CD4-positive, CD25-positive, alpha-beta regulatory T cell (primary cell): ENCODE results near the gene ABCC6. TPM values are rescaled to one million over a fixed set of nuclear protein-coding genes. Genes with fewer than 3 reads are reported as not detected.
A peak's percentile ranks its signal among the peaks of the same experiment; 100 is the strongest.
"Not testable (repeated sequence)": the region's sequence is repeated elsewhere in the genome, so short reads cannot be mapped to it uniquely, and the experiment has no call there.

ENCODE experiments used
- ATAC-seq, 2 donors: fragments of 150-1000 bp; cut with Tn5 transposase; one replicate each; pipeline ENCODE4 v1.10.0; 2021; ENCODE audit warnings: low read depth in 2 of 2, moderate number of reproducible peaks in 2 of 2, moderate library complexity in 1 of 2
- DNase-seq, 3 donors: peaks; one replicate each; pipeline versions ENCODE4 v3.0.0 to v3.0.0-alpha.2; 2012 to 2022; ENCODE audit warnings: mixed read lengths in 1 of 3
- H3K27ac ChIP-seq: one replicate; pipeline ENCODE4 v1.7.0; 2013; ENCODE audit warnings: mild to moderate bottlenecking, low read length; ENCODE audit not compliant: insufficient read depth, poor library complexity, severe bottlenecking
- H3K27me3 ChIP-seq: one replicate; pipeline ENCODE4 v1.7.0; 2013; ENCODE audit warnings: low read length; ENCODE audit not compliant: control insufficient read depth, insufficient read depth
- H3K36me3 ChIP-seq: one replicate; pipeline ENCODE4 v1.7.0; 2013; ENCODE audit warnings: mild to moderate bottlenecking, low read length, moderate library complexity; ENCODE audit not compliant: control insufficient read depth, insufficient read depth
- H3K4me1 ChIP-seq: 2 replicates; pipeline ENCODE4 v1.7.0; 2013; ENCODE audit warnings: mild to moderate bottlenecking, low read length; ENCODE audit not compliant: insufficient read depth, control insufficient read depth, poor library complexity, severe bottlenecking
- H3K4me3 ChIP-seq: one replicate; pipeline ENCODE4 v1.7.0; 2013; ENCODE audit warnings: low read depth, mild to moderate bottlenecking, low read length, moderate library complexity
- H3K9me3 ChIP-seq, 2 experiments: 1 replicate in 1 of 2; 2 replicates in 1 of 2; pipeline ENCODE4 v1.7.0; 2013; ENCODE audit warnings: low read length in 2 of 2, mild to moderate bottlenecking in 1 of 2, moderate library complexity in 1 of 2; ENCODE audit not compliant: control insufficient read depth in 2 of 2
- H3K27ac Mint-ChIP-seq, 3 donors: one replicate each; pipeline ENCODE4 v1.8.0; 2020 to 2022; ENCODE audit warnings: mild to moderate bottlenecking in 3 of 3, mixed read lengths in 3 of 3, moderate library complexity in 2 of 3
- H3K27me3 Mint-ChIP-seq: one replicate; pipeline ENCODE4 v1.8.0; 2022; ENCODE audit warnings: mild to moderate bottlenecking, mixed read lengths
- H3K36me3 Mint-ChIP-seq: one replicate; pipeline ENCODE4 v1.8.0; 2020; ENCODE audit warnings: mixed read lengths
- H3K4me1 Mint-ChIP-seq, 4 donors: one replicate each; pipeline ENCODE4 v1.8.0; 2020 to 2022; ENCODE audit warnings: mixed read lengths in 4 of 4, mild to moderate bottlenecking in 1 of 4
- H3K4me3 Mint-ChIP-seq, 4 donors: one replicate each; pipeline ENCODE4 v1.8.0; 2020 to 2022; ENCODE audit warnings: mild to moderate bottlenecking in 4 of 4, mixed read lengths in 4 of 4, moderate library complexity in 3 of 4
- H3K9me3 Mint-ChIP-seq, 7 donors: one replicate each; pipeline ENCODE4 v1.8.0; 2020 to 2022; ENCODE audit warnings: mixed read lengths in 7 of 7, mild to moderate bottlenecking in 3 of 7, moderate library complexity in 2 of 7
- polyA plus RNA-seq, 4 donors: library from polyadenylated mRNA; unstranded; fragments of 300-500 nt; fragmentation: Illumina TruSeq; gene quantifications; one replicate each; pipeline ENCODE4 v1.2.3, GENCODE V29; 2021
- total RNA-seq: library from RNA; stranded (reverse); gene quantifications from one replicate; pipeline ENCODE4 v1.2.3, GENCODE V29; 2022

ABCC6 gene
- total and polyA plus RNA-seq, 5 donors from 2014 or later, result 0.09 to 0.25 (median 0.13) TPM; not detected in 1

DNA sequence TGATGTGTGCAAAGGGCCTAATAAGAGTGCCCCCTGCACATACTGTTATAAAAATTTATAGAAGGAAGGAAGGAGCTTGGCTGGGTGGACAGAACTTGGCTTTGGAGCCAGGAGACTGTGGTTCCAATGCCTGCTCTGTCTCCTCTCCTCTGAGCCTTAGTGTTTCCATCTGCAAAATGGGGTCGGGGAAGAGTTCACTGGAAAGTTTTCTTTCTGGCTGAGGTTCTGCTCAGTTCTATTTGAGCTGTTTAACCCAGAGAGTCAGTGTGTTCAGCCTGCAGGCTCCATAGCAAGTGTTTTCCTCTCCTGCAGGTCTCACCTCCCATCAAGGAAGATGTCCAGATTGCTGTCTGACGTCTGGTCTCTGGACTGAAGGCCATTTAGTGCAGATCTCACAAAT is 17.4 kb downstream of the ABCC6 start:
- H3K27me3 Mint-ChIP-seq, result not testable (repeated sequence)

GRCh38 chr16:16204552-16204951 is 18.7 kb downstream of the ABCC6 start:
- not testable (repeated sequence) for H3K27me3 Mint-ChIP-seq, H3K36me3 Mint-ChIP-seq, ATAC-seq, H3K27me3 ChIP-seq, H3K4me3 ChIP-seq, H3K4me3 Mint-ChIP-seq, H3K36me3 ChIP-seq, H3K4me1 ChIP-seq, H3K4me1 Mint-ChIP-seq, H3K9me3 Mint-ChIP-seq, H3K9me3 ChIP-seq, H3K27ac ChIP-seq
- H3K27ac Mint-ChIP-seq, result peak overlapping the region in 1 of 3 donors; percentile 52
- peak in 1 of 3 donors; percentile 42 for DNase-seq

More for the DNA sequence above, 17.4 kb downstream of the ABCC6 start:
- not testable (repeated sequence) for H3K4me1 ChIP-seq, H3K4me3 ChIP-seq, H3K4me3 Mint-ChIP-seq, H3K36me3 ChIP-seq, H3K9me3 Mint-ChIP-seq, H3K4me1 Mint-ChIP-seq, H3K27ac ChIP-seq, DNase-seq, ATAC-seq, H3K27ac Mint-ChIP-seq, H3K9me3 ChIP-seq, H3K27me3 ChIP-seq, H3K36me3 Mint-ChIP-seq

DNA sequence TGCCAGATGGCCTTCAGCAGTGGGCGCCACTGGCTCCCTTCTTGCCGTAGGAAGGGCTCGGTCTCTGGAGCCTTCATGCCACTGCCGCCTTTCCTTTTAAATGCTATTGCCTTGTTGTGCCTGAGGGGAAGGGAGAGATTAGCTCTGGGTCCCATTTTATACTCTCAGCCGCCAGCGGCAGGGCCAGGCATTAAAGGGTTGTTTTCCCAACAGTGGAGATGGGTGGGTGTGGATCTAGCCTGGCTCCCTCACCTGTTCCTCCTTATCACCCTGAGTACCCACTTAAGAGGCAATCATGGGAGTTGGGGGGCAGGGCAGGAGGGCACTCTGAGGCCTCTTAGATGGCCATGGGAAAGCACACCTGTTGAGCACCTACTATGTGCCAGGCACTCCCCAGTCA is 19.8 kb downstream of the ABCC6 start:
- H3K27me3 ChIP-seq, H3K4me1 Mint-ChIP-seq, H3K27me3 Mint-ChIP-seq, H3K4me3 ChIP-seq, H3K9me3 Mint-ChIP-seq, H3K27ac ChIP-seq, H3K4me3 Mint-ChIP-seq, H3K27ac Mint-ChIP-seq, H3K9me3 ChIP-seq, H3K36me3 ChIP-seq, H3K4me1 ChIP-seq, ATAC-seq, DNase-seq, H3K36me3 Mint-ChIP-seq: not testable (repeated sequence)

GRCh38 chr16:16202400-16203143 is 20.7 kb downstream of the ABCC6 start:
- H3K27ac ChIP-seq, H3K27me3 Mint-ChIP-seq, H3K4me1 Mint-ChIP-seq, H3K27me3 ChIP-seq, H3K9me3 ChIP-seq, H3K36me3 Mint-ChIP-seq, H3K4me3 Mint-ChIP-seq, H3K4me3 ChIP-seq, H3K36me3 ChIP-seq, H3K4me1 ChIP-seq, H3K9me3 Mint-ChIP-seq: not testable (repeated sequence)
- ATAC-seq (peak in 1 of 2 donors; percentile 50), DNase-seq (peak; percentile 13 to 58 (median 19))
- H3K27ac Mint-ChIP-seq, result peak overlapping the region in 1 of 3 donors; percentile 26

DNA sequence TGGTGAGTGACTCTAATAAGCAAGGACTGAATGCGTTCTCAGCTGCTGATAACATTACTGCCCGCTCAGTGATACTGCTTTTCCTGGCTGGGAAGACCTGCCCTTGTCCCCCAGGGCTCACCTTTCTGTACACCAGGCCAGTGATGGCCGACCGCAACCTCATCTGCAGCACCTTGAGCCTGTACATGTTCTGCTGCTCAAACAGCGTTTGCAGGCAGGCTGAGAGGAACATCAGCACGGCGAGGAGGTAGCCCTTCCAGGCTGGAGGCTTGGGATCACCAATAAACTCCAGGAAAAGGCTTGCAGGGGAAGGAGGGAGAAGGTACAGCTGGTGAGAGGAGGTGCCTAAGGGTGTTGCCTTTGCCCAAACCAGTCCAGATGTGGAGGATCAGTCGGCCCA is 21.4 kb downstream of the ABCC6 start:
- not testable (repeated sequence) for H3K9me3 ChIP-seq, H3K36me3 ChIP-seq, H3K4me1 Mint-ChIP-seq, H3K27me3 ChIP-seq, H3K4me3 Mint-ChIP-seq, H3K36me3 Mint-ChIP-seq, H3K27me3 Mint-ChIP-seq, H3K9me3 Mint-ChIP-seq, H3K4me1 ChIP-seq, H3K27ac ChIP-seq, ATAC-seq, DNase-seq, H3K27ac Mint-ChIP-seq, H3K4me3 ChIP-seq

DNA sequence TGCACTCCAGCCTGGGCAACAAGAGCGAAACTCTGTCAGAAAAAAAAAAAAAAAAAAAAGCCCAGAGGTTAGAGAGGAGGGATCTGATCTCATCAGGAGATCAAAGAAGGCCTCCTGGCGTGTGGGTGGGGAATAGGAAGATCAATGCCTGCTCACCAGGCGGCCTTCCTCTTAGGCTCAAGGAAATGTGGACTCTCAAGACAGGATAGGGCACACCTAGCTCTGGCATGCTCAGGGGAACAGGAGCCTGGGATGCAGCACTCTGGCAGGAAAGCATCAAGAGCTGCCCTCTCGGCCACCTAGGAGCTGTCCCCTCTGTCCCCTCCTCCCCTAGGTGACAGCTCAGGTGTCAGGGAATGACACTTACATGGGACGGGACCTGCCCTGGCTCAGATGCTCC is 22.9 kb downstream of the ABCC6 start:
- not testable (repeated sequence) for H3K27ac ChIP-seq, H3K27me3 ChIP-seq, H3K27me3 Mint-ChIP-seq, H3K9me3 Mint-ChIP-seq, H3K9me3 ChIP-seq, H3K27ac Mint-ChIP-seq, ATAC-seq, DNase-seq, H3K4me1 ChIP-seq, H3K36me3 ChIP-seq, H3K4me1 Mint-ChIP-seq, H3K36me3 Mint-ChIP-seq, H3K4me3 Mint-ChIP-seq, H3K4me3 ChIP-seq

DNA sequence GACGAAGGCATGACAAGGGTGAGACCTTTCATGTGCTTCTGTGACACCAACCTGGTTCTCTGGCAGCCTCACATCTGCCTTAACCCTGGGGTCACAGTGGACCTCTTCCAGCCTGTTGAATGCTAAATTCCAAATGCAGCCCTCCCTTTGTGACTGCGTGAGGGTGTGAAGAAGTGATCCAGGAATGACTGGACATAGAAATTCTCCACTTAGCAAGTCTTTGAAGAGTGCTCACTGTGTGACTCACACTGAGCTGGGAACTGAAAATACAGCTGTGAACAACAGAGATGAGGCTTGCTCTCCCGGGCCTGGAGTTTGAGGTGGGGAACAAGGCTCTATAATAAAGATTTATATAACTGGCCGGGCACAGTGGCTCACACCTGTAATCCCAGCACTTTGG is 23.9 kb downstream of the ABCC6 start:
- not testable (repeated sequence) for H3K27ac ChIP-seq, H3K4me3 Mint-ChIP-seq, H3K9me3 Mint-ChIP-seq, ATAC-seq, H3K27ac Mint-ChIP-seq, H3K27me3 ChIP-seq, H3K9me3 ChIP-seq, H3K36me3 ChIP-seq, H3K4me1 Mint-ChIP-seq, DNase-seq, H3K36me3 Mint-ChIP-seq, H3K4me3 ChIP-seq, H3K4me1 ChIP-seq
- H3K27me3 Mint-ChIP-seq, result peaks cover 11% of the 10 kb centered on the region

DNA sequence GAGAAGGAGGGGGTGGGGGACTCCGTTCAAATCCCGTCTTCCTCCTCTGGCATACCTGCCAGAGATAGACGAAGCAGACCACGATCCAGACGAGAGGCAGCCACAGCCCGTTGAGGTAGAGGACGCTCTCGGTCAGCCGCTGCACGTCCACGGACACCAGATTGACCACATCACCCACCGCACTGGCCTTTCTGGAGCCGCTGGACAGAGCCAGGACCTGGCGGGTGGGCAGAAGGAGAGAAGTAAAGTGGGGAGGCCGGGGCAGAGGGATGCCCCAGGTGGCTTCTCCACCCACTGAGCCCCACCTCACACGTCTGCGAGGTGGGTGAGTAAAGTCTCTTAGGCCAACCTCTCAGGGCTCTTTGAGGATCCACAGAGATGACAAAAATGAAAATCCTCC is 25.3 kb downstream of the ABCC6 start:
- Mint-ChIP-seq H3K4me1 (peaks cover 0 to 4% (median under 1%) of the 10 kb centered on the region in 4 donors), H3K36me3 (no peaks in the 10 kb centered on the region), H3K27me3 (peaks cover 18% of the 10 kb centered on the region), H3K9me3 (no peaks in the 10 kb centered on the region), H3K4me3 (no peak overlapping the region), H3K27ac (no peak overlapping the region)
- ATAC-seq, result no peak
- Histone ChIP-seq H3K9me3 (no peaks in the 10 kb centered on the region), H3K27me3 (no peaks in the 10 kb centered on the region), H3K27ac (no peak overlapping the region), H3K4me1 (peaks cover 4% of the 10 kb centered on the region), H3K4me3 (no peak overlapping the region), H3K36me3 (no peaks in the 10 kb centered on the region)
- no peak for DNase-seq
